MM.1S (cell line): ENCODE data around the gene TCTN3.

Source experiments
- DNase-seq: peaks from one replicate; pipeline ENCODE4 v3.0.0-alpha.2; 2015
- H2AFZ ChIP-seq: fragments of 300-600 bp; sonication (generic); 2 replicates; pipeline ENCODE4 v1.6.0; 2016; ENCODE audit warnings: antibody characterized with exemption, low read length
- H3F3A ChIP-seq: fragments of 300-600 bp; sonication (generic); 2 replicates; pipeline ENCODE4 v1.6.1; 2016; ENCODE audit warnings: mild to moderate bottlenecking, antibody characterized with exemption, low read length, moderate library complexity, mixed read lengths; ENCODE audit not compliant: insufficient read depth
- H3K27ac ChIP-seq: fragments of 300-600 bp; sonication (generic); 2 replicates; pipeline ENCODE4 v1.5.1; 2016; ENCODE audit warnings: mild to moderate bottlenecking, low read length
- H3K27me3 ChIP-seq: fragments of 300-600 bp; sonication (generic); replicated peaks from 2 replicates; pipeline ENCODE4 v1.6.0; 2016; ENCODE audit warnings: low read length; ENCODE audit not compliant: insufficient read depth
- H3K36me3 ChIP-seq: fragments of 300-600 bp; sonication (generic); replicated peaks from 2 replicates; pipeline ENCODE4 v1.6.1; 2016; ENCODE audit warnings: mild to moderate bottlenecking, low read length, mixed read lengths; ENCODE audit not compliant: insufficient read depth
- H3K4me1 ChIP-seq: fragments of 300-600 bp; sonication (generic); 2 replicates; pipeline ENCODE4 v1.6.1; 2016; ENCODE audit warnings: low read length, mixed read lengths
- H3K4me2 ChIP-seq: fragments of 300-600 bp; sonication (generic); 2 replicates; pipeline ENCODE4 v1.6.0; 2016; ENCODE audit warnings: low read depth, low read length
- H3K4me3 ChIP-seq: fragments of 300-600 bp; sonication (generic); 2 replicates; pipeline ENCODE4 v1.5.1; 2016; ENCODE audit warnings: low read length, mixed read lengths
- H3K79me2 ChIP-seq: fragments of 300-600 bp; sonication (generic); 2 replicates; pipeline ENCODE4 v1.6.1; 2016; ENCODE audit warnings: mixed run types, low read length, mixed read lengths
- H3K9ac ChIP-seq: fragments of 300-600 bp; sonication (generic); 2 replicates; pipeline ENCODE4 v1.6.1; 2016; ENCODE audit warnings: low read length, mixed read lengths
- H3K9me2 ChIP-seq: fragments of 300-600 bp; sonication (generic); replicated peaks from 2 replicates; pipeline ENCODE4 v1.6.1; 2016; ENCODE audit warnings: mild to moderate bottlenecking, low read length, mixed read lengths; ENCODE audit not compliant: insufficient read depth
- H3K9me3 ChIP-seq: fragments of 300-600 bp; sonication (generic); replicated peaks from 2 replicates; pipeline ENCODE4 v1.6.1; 2016; ENCODE audit warnings: mild to moderate bottlenecking, low read length, mixed read lengths; ENCODE audit not compliant: insufficient read depth
- H4K20me1 ChIP-seq: fragments of 300-600 bp; sonication (generic); 2 replicates; pipeline ENCODE4 v1.6.1; 2016; ENCODE audit warnings: mild to moderate bottlenecking, low read length, moderate library complexity, mixed read lengths; ENCODE audit not compliant: insufficient read depth
- CTCF ChIP-seq: fragments of 300-600 bp; sonication (generic); IDR thresholded peaks from 2 replicates; pipeline ENCODE4 v1.5.1; 2016; ENCODE audit warnings: antibody characterized with exemption, low read length, mixed read lengths
- EZH2 ChIP-seq: fragments of 300-600 bp; sonication (generic); optimal IDR thresholded peaks from 2 replicates; pipeline ENCODE3; 2017; ENCODE audit warnings: low read depth, mild to moderate bottlenecking, antibody characterized with exemption, low read length, mixed read lengths
- EZH2phosphoT487 ChIP-seq: fragments of 300-600 bp; sonication (generic); IDR thresholded peaks from 2 replicates; pipeline ENCODE4 v1.6.1; 2018; ENCODE audit warnings: antibody characterized with exemption, low read length

TCTN3 gene

GRCh38 chr10:95688648-95689047, 5.1 kb downstream of the TCTN3 start:
- no peak for TF ChIP-seq EZH2
- TF ChIP-seq EZH2phosphoT487 = no peak
- TF ChIP-seq CTCF = no peak
- no peaks in the 10 kb centered on the region for H3K27me3 ChIP-seq
- no peak overlapping the region for H3K9ac ChIP-seq
- no peak overlapping the region for H3K27ac ChIP-seq
- H3K4me3 ChIP-seq = no peak overlapping the region
- no peak overlapping the region for H2AFZ ChIP-seq
- H3K79me2 ChIP-seq = peaks cover 24% of the 10 kb centered on the region
- H3K9me3 ChIP-seq = no peaks in the 10 kb centered on the region
- H3K4me2 ChIP-seq = no peak overlapping the region
- no peaks in the 10 kb centered on the region for H3K4me1 ChIP-seq
- H3F3A ChIP-seq = no peaks in the 10 kb centered on the region
- no peaks in the 10 kb centered on the region; the same call in 1 of the 2 replicates for H3K36me3 ChIP-seq
- no peak for DNase-seq
- no peaks in the 10 kb centered on the region for H3K9me2 ChIP-seq
- H4K20me1 ChIP-seq = no peaks in the 10 kb centered on the region

- H3K4me1 ChIP-seq = no peaks in the 10 kb centered on the region
- H4K20me1 ChIP-seq = no peaks in the 10 kb centered on the region
- H3F3A ChIP-seq = no peaks in the 10 kb centered on the region
- no peak overlapping the region for H3K9ac ChIP-seq
- H3K27me3 ChIP-seq = no peaks in the 10 kb centered on the region
- H3K36me3 ChIP-seq = no peaks in the 10 kb centered on the region; the same call in 1 of the 2 replicates
- H3K9me2 ChIP-seq = no peaks in the 10 kb centered on the region
- no peaks in the 10 kb centered on the region for H3K79me2 ChIP-seq
- no peak overlapping the region for H3K4me2 ChIP-seq
- TF ChIP-seq EZH2 (no peak), EZH2phosphoT487 (no peak), CTCF (no peak)
- H3K27ac ChIP-seq = no peak overlapping the region
- no peak overlapping the region for H2AFZ ChIP-seq
- DNase-seq = no peak
- H3K9me3 ChIP-seq = no peaks in the 10 kb centered on the region
- H3K4me3 ChIP-seq = no peak overlapping the region
These were observed 9.8 kb downstream of the TCTN3 start for GRCh38 chr10:95683966-95684365.

- TF ChIP-seq CTCF (no peak), EZH2 (no peak), EZH2phosphoT487 (no peak)
- DNase-seq = no peak
- H4K20me1 ChIP-seq = no peaks in the 10 kb centered on the region
- H3K79me2 ChIP-seq = no peaks in the 10 kb centered on the region
- H3K4me1 ChIP-seq = no peaks in the 10 kb centered on the region
- H3K9me2 ChIP-seq = no peaks in the 10 kb centered on the region
- H3K27ac ChIP-seq = no peak overlapping the region
- no peaks in the 10 kb centered on the region for H3K27me3 ChIP-seq
- H3K36me3 ChIP-seq = no peaks in the 10 kb centered on the region; the same call in 1 of the 2 replicates
- H3K4me2 ChIP-seq = no peak overlapping the region
- no peak overlapping the region for H2AFZ ChIP-seq
- no peak overlapping the region for H3K9ac ChIP-seq
- H3K9me3 ChIP-seq = no peaks in the 10 kb centered on the region
- H3K4me3 ChIP-seq = no peak overlapping the region
- H3F3A ChIP-seq = no peaks in the 10 kb centered on the region
These were observed 18.2 kb downstream of the TCTN3 start for GRCh38 chr10:95675403-95676116.
